NCI-H524 (cell line): ENCODE data around the gene MIEF1.
A peak's percentile ranks its signal among the peaks of the same experiment; 100 is the strongest.
"Not testable (repeated sequence)": the region's sequence is repeated elsewhere in the genome, so short reads cannot be mapped to it uniquely, and the experiment has no call there.

Experiments
- DNase-seq, 2 experiments: peaks; one replicate each; lab custom pipeline; 2025; lab: John Stamatoyannopoulos, UW

Gene MIEF1

GRCh38 chr22:39489094-39490068, 12.7 kb upstream of the MIEF1 start:
- DNase-seq, result no peak

GRCh38 chr22:39490135-39490798, 11.8 kb upstream of the MIEF1 start:
- DNase-seq, result peak; percentile 84 to 89

GRCh38 chr22:39490966-39491680, 11.0 kb upstream of the MIEF1 start:
- no peak for DNase-seq

GRCh38 chr22:39491696-39492095, 10.4 kb upstream of the MIEF1 start:
- no peak for DNase-seq

- DNase-seq, result no peak
Observed at GRCh38 chr22:39492186-39492585, 9.9 kb upstream of the MIEF1 start.

- no peak for DNase-seq
Observed at GRCh38 chr22:39493759-39494158, 8.3 kb upstream of the MIEF1 start.

- DNase-seq, result no peak
Observed at GRCh38 chr22:39494471-39495120, 7.5 kb upstream of the MIEF1 start.

GRCh38 chr22:39496131-39496838, 5.8 kb upstream of the MIEF1 start:
- DNase-seq, result peak; percentile 56 to 80

- DNase-seq, result no peak
Observed at GRCh38 chr22:39497429-39497828, 4.7 kb upstream of the MIEF1 start.

GRCh38 chr22:39498368-39498767, 3.7 kb upstream of the MIEF1 start:
- no peak for DNase-seq

GRCh38 chr22:39498802-39499201, 3.3 kb upstream of the MIEF1 start:
- no peak for DNase-seq

GRCh38 chr22:39500101-39500500, 2.0 kb upstream of the MIEF1 start:
- no peak for DNase-seq

- DNase-seq, result no peak
Observed at GRCh38 chr22:39501644-39502108, 414 bp upstream of the MIEF1 start.

GRCh38 chr22:39502789-39503409, 809 bp downstream of the MIEF1 start:
- DNase-seq, result no peak

GRCh38 chr22:39503630-39504029, 1.5 kb downstream of the MIEF1 start:
- no peak for DNase-seq

- no peak for DNase-seq
Observed at GRCh38 chr22:39504071-39504470, 2.0 kb downstream of the MIEF1 start.

GRCh38 chr22:39507021-39507420, 4.9 kb downstream of the MIEF1 start:
- DNase-seq, result not testable (repeated sequence)

GRCh38 chr22:39508393-39508792, 6.3 kb downstream of the MIEF1 start:
- no peak for DNase-seq

GRCh38 chr22:39510529-39511149, 8.5 kb downstream of the MIEF1 start:
- DNase-seq, result no peak

- no peak for DNase-seq
Observed at GRCh38 chr22:39511226-39511625, 9.1 kb downstream of the MIEF1 start.
